ENCODE results near the gene STOML1. TPM values are rescaled to one million over a fixed set of nuclear protein-coding genes. Genes with fewer than 3 reads are reported as not detected.

Gene STOML1
- total and polyA plus RNA-seq, 3 experiments from 2014 or later, result 8.6 to 13.3 (median 13.2) TPM

DNA sequence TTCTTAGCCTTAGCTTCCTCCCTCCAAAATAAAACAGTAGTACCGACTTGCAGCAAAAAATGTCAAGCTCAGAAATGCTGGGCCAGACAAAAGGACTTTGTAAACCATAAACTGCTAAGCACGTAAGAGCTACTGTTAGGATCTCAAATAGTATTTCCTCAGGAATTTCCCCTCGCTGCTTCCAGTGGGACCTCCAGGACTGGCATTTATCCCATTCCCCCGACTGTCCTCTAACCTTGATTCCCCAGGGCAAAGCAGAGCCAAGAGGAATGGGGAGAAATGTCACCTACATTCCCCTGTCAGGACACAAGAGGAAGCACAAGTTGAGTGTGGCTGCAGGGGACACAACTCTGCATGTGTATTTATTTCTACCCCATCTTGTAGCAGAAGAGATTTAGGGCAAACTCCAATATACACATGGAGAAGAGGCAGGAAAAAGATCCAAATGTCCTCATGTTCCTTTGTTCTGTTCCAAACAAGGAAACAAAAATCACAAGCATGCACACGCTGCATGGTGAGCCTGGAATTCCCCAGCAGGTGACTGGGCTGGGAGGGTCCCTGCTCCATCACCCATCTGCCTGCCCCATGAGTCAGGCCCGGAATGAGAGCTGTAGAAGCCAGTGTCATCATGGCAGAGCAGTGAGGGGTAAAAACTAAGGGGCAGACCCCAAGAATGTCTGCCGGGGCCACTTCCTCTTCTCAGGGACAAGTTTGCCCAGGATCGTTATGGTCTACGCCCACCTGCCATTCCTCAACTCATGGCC, 4.2 kb downstream of the STOML1 start:
- Mint-ChIP-seq H3K9me3 (no peaks in the 10 kb centered on the region), H3K27ac (peak overlapping the region in 2 of 8 donors; percentile 30 to 75), H3K4me3 (peak overlapping the region in 1 of 7 donors; percentile 18), H3K36me3 (peaks cover 0 to 27% (median 13%) of the 10 kb centered on the region in 3 donors), H3K27me3 (no peaks in the 10 kb centered on the region), H3K4me1 (peaks cover 9 to 17% (median 14%) of the 10 kb centered on the region in 3 donors)
- ChIA-PET CTCF (interaction anchor here (1.6 to 2.9 kb wide), 2 partner anchors 13 to 15 kb away, joined by 5 to 12 read pairs; no protein-coding TSS in a partner anchor), POLR2A (no interaction called here)
- H3K9me3 ChIP-seq (ENCODE audit: low read length), result no peaks in the 10 kb centered on the region
- H3K27me3 ChIP-seq (ENCODE audit: insufficient read depth, low read length, poor library complexity, severe bottlenecking), result no peaks in the 10 kb centered on the region
- H3K4me1 ChIP-seq (ENCODE audit: insufficient read depth, low read length), result peaks cover 15% of the 10 kb centered on the region
- no peak for DNase-seq
- no peak overlapping the region for H3K4me3 ChIP-seq (ENCODE audit: low read length)
- H3K27ac ChIP-seq (ENCODE audit: low read depth, low read length), result no peak overlapping the region
- H3K36me3 ChIP-seq (ENCODE audit: insufficient read depth, low read length), result no peaks in the 10 kb centered on the region

DNA sequence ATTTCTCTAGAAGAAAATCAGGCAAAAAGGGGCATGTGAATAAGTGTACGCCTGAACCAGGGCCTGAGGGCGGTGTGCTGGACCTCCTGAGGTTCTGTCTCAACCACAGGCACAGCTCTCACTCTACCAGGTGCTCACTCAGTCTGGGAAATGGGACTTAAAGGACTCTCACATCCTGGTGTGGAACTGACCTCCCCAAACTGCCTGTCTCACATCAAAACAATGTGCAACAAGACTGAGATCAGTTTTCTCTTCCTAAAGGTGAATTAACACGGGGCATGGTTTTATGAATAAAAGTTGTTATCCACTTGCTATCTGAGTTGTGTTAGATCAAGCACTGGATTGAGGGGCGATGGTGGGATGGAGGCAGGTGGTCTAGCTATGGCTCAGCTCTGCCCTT, 4.8 kb downstream of the STOML1 start:
- Histone ChIP-seq H3K4me3 (ENCODE audit: low read length) (no peak overlapping the region), H3K36me3 (ENCODE audit: insufficient read depth, low read length) (no peaks in the 10 kb centered on the region), H3K27ac (ENCODE audit: low read depth, low read length) (no peak overlapping the region), H3K4me1 (ENCODE audit: insufficient read depth, low read length) (peaks cover 9% of the 10 kb centered on the region), H3K9me3 (ENCODE audit: low read length) (no peaks in the 10 kb centered on the region), H3K27me3 (ENCODE audit: insufficient read depth, low read length, poor library complexity, severe bottlenecking) (no peaks in the 10 kb centered on the region)
- DNase-seq, result no peak
- Mint-ChIP-seq H3K4me3 (peak overlapping the region in 1 of 7 donors; percentile 13), H3K27me3 (no peaks in the 10 kb centered on the region), H3K27ac (peak overlapping the region in 3 of 8 donors; percentile 30 to 80 (median 75)), H3K9me3 (no peaks in the 10 kb centered on the region), H3K36me3 (peaks cover 0 to 29% (median 13%) of the 10 kb centered on the region in 3 donors), H3K4me1 (peaks cover 5 to 13% (median 7%) of the 10 kb centered on the region in 3 donors)
- CTCF ChIA-PET, result interaction anchor here (2.9 kb wide), 1 partner anchor 14 kb away, joined by 12 read pairs; no protein-coding TSS in a partner anchor
- POLR2A ChIA-PET, result no interaction called here

DNA sequence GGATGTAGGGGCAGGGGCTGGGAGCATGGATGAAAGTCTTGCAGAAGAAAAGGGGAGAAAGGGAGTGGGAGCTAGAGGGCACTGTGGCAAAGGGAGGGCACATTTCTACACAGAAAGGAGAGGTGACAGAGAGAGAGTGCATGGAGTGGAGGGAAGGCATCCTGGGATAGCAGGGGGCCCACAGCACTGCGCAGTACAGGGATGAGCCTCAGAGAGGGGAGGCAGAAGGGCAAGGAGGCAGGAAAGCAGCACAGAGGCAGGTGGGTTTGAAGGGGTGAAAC, 5.4 kb downstream of the STOML1 start:
- Mint-ChIP-seq H3K4me3 (no peak overlapping the region), H3K36me3 (peaks cover 0 to 29% (median 13%) of the 10 kb centered on the region in 3 donors), H3K27ac (peak overlapping the region in 1 of 8 donors; percentile 74), H3K4me1 (peaks cover 9 to 15% (median 10%) of the 10 kb centered on the region in 3 donors), H3K27me3 (no peaks in the 10 kb centered on the region), H3K9me3 (no peaks in the 10 kb centered on the region)
- no peak overlapping the region for H3K4me3 ChIP-seq (ENCODE audit: low read length)
- no peak overlapping the region for H3K27ac ChIP-seq (ENCODE audit: low read depth, low read length)
- peaks cover 8% of the 10 kb centered on the region for H3K4me1 ChIP-seq (ENCODE audit: insufficient read depth, low read length)
- H3K9me3 ChIP-seq (ENCODE audit: low read length), result no peaks in the 10 kb centered on the region
- no peak for DNase-seq
- no peaks in the 10 kb centered on the region for H3K36me3 ChIP-seq (ENCODE audit: insufficient read depth, low read length)
- no peaks in the 10 kb centered on the region for H3K27me3 ChIP-seq (ENCODE audit: insufficient read depth, low read length, poor library complexity, severe bottlenecking)
- ChIA-PET POLR2A (no interaction called here), CTCF (interaction anchor here (2.9 kb wide), 1 partner anchor 14 kb away, joined by 12 read pairs; no protein-coding TSS in a partner anchor)

DNA sequence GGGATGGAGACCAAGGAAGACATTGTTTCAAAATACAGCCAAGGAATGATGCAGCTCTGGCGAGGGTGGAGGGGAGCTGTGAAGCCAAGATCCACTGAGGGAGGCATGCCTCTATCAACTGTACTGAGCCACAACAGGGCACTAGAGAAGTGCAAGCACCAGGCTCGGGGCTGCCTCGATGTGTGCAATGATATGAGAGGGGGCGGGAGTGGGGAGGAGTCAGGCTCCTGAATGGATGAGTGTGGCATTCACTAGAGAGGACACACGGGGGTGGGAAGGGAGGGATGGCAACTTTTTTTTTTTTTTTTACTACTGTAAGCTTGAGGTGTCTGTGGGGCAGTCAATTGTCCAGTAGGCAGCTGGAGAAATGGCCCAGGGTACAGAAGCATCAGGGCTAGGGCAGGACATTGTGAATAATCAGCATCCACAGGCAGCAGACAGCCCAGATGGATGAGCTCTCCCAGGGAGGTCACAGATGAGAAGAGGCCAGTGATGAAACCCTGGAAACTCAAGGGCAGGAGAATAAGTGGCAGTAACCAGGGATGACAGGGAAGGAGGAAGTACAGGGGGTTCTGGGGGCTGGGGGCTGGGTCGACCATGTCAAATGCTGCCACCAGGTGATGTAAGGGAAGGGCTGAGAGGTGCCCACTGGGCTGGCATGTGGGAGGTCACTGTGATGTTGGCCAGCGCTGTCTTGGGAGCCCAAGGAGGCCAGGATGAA, 5.9 kb downstream of the STOML1 start:
- H3K4me1 ChIP-seq (ENCODE audit: insufficient read depth, low read length), result peaks cover 3% of the 10 kb centered on the region
- CTCF ChIA-PET, result interaction anchor here (2.9 kb wide), 1 partner anchor 13 kb away, joined by 12 read pairs; no protein-coding TSS in a partner anchor
- Mint-ChIP-seq H3K27ac (peak overlapping the region in 2 of 8 donors; percentile 33 to 52), H3K36me3 (peaks cover 0 to 29% (median 13%) of the 10 kb centered on the region in 3 donors), H3K4me3 (no peak overlapping the region), H3K27me3 (no peaks in the 10 kb centered on the region), H3K4me1 (peaks cover 8 to 13% (median 8%) of the 10 kb centered on the region in 3 donors), H3K9me3 (no peaks in the 10 kb centered on the region)
- H3K27me3 ChIP-seq (ENCODE audit: insufficient read depth, low read length, poor library complexity, severe bottlenecking), result no peaks in the 10 kb centered on the region
- H3K36me3 ChIP-seq (ENCODE audit: insufficient read depth, low read length), result no peaks in the 10 kb centered on the region
- POLR2A ChIA-PET, result no interaction called here
- H3K4me3 ChIP-seq (ENCODE audit: low read length), result no peak overlapping the region
- no peak overlapping the region for H3K27ac ChIP-seq (ENCODE audit: low read depth, low read length)
- no peaks in the 10 kb centered on the region for H3K9me3 ChIP-seq (ENCODE audit: low read length)
- DNase-seq, result no peak

DNA sequence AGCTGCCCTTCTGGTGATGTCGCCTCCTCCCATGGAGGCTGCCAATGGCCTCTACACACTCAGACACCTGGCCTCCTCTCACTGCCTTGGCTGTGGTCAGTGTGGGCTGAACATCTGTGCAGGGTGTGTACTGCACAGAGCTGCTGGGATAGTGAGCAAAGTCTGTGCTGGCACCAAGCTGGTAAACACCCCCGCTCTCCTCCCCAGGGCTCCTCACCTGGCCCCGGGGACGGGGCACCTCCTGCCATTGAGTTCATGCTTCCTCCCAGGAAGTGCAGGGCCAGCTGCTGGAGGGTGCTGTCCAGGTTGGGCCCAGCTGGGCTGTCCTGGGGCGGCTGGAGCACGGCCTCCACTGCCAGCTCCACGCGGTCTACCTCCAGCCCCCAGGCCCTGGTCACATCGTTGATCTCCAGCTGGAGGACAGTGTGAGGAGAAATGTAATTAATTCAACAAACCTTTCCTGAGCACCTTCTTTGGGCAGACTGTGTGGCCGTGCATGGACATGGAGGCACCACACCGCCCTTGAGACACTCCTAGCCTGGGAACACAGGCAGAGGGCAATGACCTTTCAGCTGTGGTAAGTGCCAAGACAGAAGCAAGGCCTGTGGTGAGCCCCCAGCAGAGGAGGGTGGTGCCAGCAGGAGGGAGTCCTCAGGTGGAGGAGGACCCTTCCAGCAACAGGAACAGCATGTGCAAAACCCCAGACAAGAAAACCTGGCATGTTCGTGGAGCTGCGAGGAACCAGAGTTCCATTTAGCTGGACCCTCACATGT, 6.8 kb downstream of the STOML1 start:
- CTCF ChIA-PET, result no interaction called here
- POLR2A ChIA-PET, result no interaction called here
- Mint-ChIP-seq H3K36me3 (peaks cover 0 to 29% (median 13%) of the 10 kb centered on the region in 3 donors), H3K9me3 (no peaks in the 10 kb centered on the region), H3K27ac (no peak overlapping the region), H3K4me3 (no peak overlapping the region), H3K4me1 (peaks cover 6 to 8% (median 6%) of the 10 kb centered on the region in 3 donors), H3K27me3 (no peaks in the 10 kb centered on the region)
- no peaks in the 10 kb centered on the region for H3K9me3 ChIP-seq (ENCODE audit: low read length)
- H3K27me3 ChIP-seq (ENCODE audit: insufficient read depth, low read length, poor library complexity, severe bottlenecking), result no peaks in the 10 kb centered on the region
- H3K36me3 ChIP-seq (ENCODE audit: insufficient read depth, low read length), result no peaks in the 10 kb centered on the region
- no peak for DNase-seq
- H3K27ac ChIP-seq (ENCODE audit: low read depth, low read length), result no peak overlapping the region
- no peak overlapping the region for H3K4me3 ChIP-seq (ENCODE audit: low read length)
- no peaks in the 10 kb centered on the region for H3K4me1 ChIP-seq (ENCODE audit: insufficient read depth, low read length)

DNA sequence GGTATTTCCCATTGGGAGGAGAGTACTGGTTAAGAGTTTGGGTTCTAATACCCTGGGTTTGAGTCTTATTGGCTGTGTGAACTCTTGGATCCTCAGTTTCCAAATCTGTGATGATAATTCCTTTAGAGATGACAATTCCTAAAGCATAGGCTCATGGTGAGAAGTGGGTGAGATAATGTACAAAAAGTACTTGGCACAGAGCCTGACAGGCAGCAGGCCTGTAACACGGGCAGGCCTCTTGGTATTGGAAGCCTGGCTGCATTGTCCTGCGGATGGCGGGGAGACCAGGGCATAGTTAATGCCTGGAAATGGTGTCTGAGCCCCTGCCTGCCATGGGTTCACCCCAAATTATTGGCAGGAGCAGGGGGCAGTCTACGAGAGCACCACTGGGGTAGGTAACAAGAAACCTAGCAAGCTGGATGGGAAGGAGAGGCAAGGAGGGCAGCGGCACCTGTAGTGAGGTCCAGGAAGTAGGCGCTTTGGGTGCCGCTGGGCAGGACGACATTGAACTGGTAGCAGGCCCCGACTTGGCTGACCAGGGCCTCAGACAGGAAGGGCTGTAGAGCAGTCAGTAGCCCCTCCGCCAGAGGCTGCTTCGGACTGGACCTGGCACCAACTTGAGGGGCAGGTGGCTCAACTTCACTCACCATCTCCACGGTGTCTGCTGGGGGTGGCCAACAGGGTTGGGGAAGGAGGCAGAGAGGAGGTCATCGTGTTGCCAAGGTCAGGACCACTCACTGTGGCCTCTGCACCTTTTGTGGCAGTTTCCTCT, 7.7 kb downstream of the STOML1 start:
- H3K27ac Mint-ChIP-seq, result peak overlapping the region in 1 of 8 donors; percentile 53
- CTCF ChIA-PET, result no interaction called here
- H3K4me1 Mint-ChIP-seq, result peaks cover 6 to 8% (median 6%) of the 10 kb centered on the region in 3 donors
- no peaks in the 10 kb centered on the region for H3K9me3 Mint-ChIP-seq
- Histone ChIP-seq H3K4me1 (ENCODE audit: insufficient read depth, low read length) (no peaks in the 10 kb centered on the region), H3K9me3 (ENCODE audit: low read length) (no peaks in the 10 kb centered on the region), H3K4me3 (ENCODE audit: low read length) (no peak overlapping the region), H3K27ac (ENCODE audit: low read depth, low read length) (no peak overlapping the region), H3K36me3 (ENCODE audit: insufficient read depth, low read length) (no peaks in the 10 kb centered on the region), H3K27me3 (ENCODE audit: insufficient read depth, low read length, poor library complexity, severe bottlenecking) (no peaks in the 10 kb centered on the region)
- H3K4me3 Mint-ChIP-seq, result no peak overlapping the region
- H3K36me3 Mint-ChIP-seq, result peaks cover 0 to 29% (median 13%) of the 10 kb centered on the region in 3 donors
- POLR2A ChIA-PET, result no interaction called here
- no peak for DNase-seq
- H3K27me3 Mint-ChIP-seq, result no peaks in the 10 kb centered on the region

DNA sequence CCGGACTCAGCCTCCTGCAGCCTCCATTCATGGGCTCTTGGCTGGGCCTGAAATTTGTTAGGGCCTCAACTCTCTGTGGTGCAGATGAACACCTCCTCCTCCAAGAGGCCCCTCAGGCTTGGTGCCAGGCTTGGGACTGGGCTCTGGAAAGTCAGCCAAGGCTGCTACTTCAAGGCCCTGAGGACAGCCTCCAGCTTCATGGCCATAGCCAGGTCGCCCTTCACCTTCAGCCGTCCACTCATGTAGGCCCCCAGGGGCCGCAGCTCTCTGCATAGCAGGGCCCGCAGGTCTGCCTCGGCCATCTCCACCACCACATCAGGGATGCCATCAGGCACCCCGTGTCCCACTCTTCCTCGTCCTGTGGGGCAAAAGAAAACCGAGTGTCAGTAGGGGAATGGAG, 8.3 kb downstream of the STOML1 start:
- DNase-seq, result no peak
- Histone ChIP-seq H3K9me3 (ENCODE audit: low read length) (no peaks in the 10 kb centered on the region), H3K4me3 (ENCODE audit: low read length) (no peak overlapping the region), H3K27ac (ENCODE audit: low read depth, low read length) (no peak overlapping the region), H3K27me3 (ENCODE audit: insufficient read depth, low read length, poor library complexity, severe bottlenecking) (no peaks in the 10 kb centered on the region), H3K4me1 (ENCODE audit: insufficient read depth, low read length) (no peaks in the 10 kb centered on the region), H3K36me3 (ENCODE audit: insufficient read depth, low read length) (no peaks in the 10 kb centered on the region)
- Mint-ChIP-seq H3K36me3 (peaks cover 0 to 27% (median 13%) of the 10 kb centered on the region in 3 donors), H3K4me1 (peaks cover 6 to 8% (median 6%) of the 10 kb centered on the region in 3 donors), H3K9me3 (no peaks in the 10 kb centered on the region), H3K27ac (no peak overlapping the region), H3K27me3 (peaks cover 0 to 3% of the 10 kb centered on the region in 2 donors), H3K4me3 (no peak overlapping the region)
- ChIA-PET POLR2A (no interaction called here), CTCF (interaction anchor here (0.8 to 1.0 kb wide), 2 partner anchors 8 to 18 kb away, joined by 3 to 4 read pairs; partner anchors contain the start of gene STOML1)
